H1 (cell line): Measurements from ENCODE around the gene OSBPL3. TPM values are rescaled to one million over a fixed set of nuclear protein-coding genes. Genes with fewer than 3 reads are reported as not detected.

ENCODE experiments used
- NANOG ChIP-seq: IDR thresholded peaks from 2 replicates; pipeline ENCODE4 v1.6.1; 2011; ENCODE audit warnings: low read length, low read depth, mild to moderate bottlenecking, inconsistent platforms; ENCODE audit not compliant: insufficient read depth, poor library complexity, severe bottlenecking
- SIRT6 ChIP-seq: IDR thresholded peaks from one replicate; pipeline ENCODE4 v1.7.1; 2012; ENCODE audit warnings: low read length, inconsistent platforms
- polyA plus RNA-seq, 7 experiments: library from polyadenylated mRNA; depleted of rRNA in 3 of 7; stranded (reverse) in 5 of 7; unstranded in 2 of 7; fragments of >200 nt in 5 of 7; fragments of 200-250 nt in 2 of 7; gene quantifications; 1 replicate in 5 of 7; 2 replicates in 1 of 7; 4 replicates in 1 of 7; pipeline versions ENCODE4 v1.2.1 to v1.2.3, GENCODE V29; 2011 to 2013; ENCODE audit warnings: missing spikeins in 2 of 7, mixed read lengths in 2 of 7
- total RNA-seq: library from RNA; stranded (reverse); fragmentation: NEBNext Ultra II Directional; extraction: Animal tissue kit (Norgen Biotek cat#: 25700); gene quantifications from 2 replicates; pipeline ENCODE4 v1.2.1, GENCODE V29; 2021
- TF ChIP-seq, protein P1 (sequence below): IDR thresholded peaks from 2 replicates; pipeline ENCODE4 v1.6.1; 2011; ENCODE audit warnings: low read length, improper control_type of control experiment

OSBPL3 gene
- total and polyA plus RNA-seq, 2 of the 8 experiments (the other 6 are each of a cell fraction or from before 2014, with no cell fraction given): 2.8 to 13.9 TPM

DNA sequence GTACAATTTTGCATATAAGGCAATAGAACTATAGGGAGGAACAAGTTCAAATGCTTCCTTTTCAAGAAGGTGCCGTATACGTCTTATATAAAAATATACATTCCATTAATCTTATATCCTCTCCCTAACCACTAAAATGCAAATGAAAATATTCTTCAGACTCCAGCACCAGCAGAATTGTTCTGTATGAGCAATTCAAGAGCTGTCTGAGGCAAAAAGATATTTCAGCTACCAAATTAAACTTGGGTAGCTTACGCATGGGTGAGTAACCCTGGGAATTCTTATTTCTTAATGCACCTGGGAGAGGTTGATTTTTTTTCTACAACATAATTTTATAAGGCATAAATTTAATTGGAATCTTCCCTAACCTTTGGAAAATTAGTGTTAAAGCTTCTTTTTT is 180.5 kb downstream of the OSBPL3 start (continued):
- TF ChIP-seq, protein P1, sequence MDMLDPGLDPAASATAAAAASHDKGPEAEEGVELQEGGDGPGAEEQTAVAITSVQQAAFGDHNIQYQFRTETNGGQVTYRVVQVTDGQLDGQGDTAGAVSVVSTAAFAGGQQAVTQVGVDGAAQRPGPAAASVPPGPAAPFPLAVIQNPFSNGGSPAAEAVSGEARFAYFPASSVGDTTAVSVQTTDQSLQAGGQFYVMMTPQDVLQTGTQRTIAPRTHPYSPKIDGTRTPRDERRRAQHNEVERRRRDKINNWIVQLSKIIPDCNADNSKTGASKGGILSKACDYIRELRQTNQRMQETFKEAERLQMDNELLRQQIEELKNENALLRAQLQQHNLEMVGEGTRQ: no peak
- TF ChIP-seq SIRT6: no peak
- TF ChIP-seq NANOG: no peak
